ENCODE measurements around the gene FREM2.

The FREM2 gene

GRCh38 chr13:38687246-38688229, 661 bp downstream of the FREM2 start:
- no peak for DNase-seq

DNA sequence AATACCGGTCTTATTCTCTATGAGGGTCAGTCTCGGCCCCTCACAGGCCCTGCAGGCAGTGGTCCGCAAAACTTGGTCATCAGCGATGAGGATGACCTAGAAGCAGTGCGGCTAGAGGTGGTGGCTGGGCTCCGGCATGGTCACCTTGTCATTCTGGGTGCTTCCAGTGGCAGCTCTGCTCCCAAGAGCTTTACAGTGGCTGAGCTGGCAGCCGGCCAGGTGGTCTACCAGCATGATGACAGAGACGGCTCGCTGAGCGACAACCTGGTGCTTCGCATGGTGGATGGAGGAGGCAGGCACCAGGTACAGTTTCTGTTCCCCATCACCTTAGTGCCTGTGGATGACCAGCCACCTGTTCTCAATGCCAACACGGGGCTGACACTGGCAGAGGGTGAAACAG, 1.8 kb downstream of the FREM2 start:
- no peak for DNase-seq

DNA sequence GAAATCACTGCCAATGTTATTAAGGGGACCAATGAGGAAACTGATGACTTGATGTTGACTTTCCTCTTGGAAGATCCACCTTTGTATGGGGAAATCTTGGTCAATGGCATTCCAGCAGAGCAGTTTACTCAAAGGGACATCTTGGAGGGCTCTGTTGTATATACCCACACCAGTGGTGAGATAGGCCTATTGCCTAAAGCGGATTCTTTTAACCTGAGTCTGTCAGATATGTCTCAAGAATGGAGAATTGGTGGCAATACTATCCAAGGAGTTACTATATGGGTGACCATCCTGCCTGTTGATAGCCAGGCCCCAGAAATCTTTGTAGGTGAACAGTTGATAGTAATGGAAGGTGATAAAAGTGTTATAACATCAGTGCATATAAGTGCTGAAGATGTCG, 3.4 kb downstream of the FREM2 start:
- no peak for DNase-seq

- DNase-seq: no peak
Measured at GRCh38 chr13:38693168-38693567, 6.3 kb downstream of the FREM2 start.

GRCh38 chr13:38693641-38694040, 6.8 kb downstream of the FREM2 start:
- DNase-seq: no peak

DNA sequence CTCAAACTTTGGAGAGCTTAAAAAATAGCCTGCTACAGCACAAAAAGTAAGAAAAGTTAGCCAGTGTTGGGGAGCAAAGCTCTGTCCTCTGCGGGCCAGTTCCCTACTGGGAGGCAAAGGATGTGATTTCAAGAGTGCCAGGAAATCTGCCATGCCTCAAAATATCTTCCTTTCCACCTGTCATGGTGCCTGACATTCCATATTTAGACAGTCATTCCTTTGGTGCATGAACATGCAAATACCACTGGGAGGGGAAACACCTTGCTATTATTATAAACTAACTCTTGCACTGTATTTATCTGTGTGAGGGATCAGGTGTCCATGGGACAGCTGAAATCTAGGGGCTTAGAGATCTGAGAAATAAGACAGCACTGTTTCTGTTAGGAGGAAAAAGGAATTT, 10.3 kb downstream of the FREM2 start:
- no peak for DNase-seq

DNA sequence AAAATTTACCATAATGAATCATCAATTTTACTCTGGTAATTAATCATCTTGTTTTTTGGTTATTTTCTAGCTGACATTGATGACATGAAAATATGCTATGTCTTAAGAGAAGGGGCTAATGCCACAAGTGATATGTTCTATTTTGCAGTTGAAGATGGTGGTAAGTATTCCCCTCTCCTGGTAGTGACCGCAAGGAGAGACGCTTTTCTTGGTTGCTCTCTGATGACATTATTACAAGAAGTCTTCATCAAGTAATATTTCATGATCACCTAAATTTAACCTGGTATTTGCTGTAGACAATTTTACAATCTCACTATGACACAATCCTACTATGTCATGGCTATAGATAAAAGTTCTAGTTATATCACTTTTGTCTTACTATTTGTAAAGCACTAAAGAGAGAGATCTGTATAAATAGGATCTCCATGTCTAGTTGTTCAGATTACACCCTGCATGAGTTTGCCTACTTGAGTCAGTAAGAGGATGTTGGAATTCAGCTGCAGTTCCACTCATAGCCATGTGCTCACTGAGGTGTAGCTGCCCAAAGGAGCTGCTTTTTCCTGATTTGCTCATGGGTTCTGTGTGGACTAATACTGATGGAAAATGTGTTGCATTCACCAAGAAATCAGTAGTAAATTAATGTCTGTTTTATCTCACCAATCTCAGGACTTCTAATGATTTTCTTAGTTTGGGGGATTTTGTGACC, 10.9 kb downstream of the FREM2 start:
- DNase-seq: no peak

GRCh38 chr13:38700051-38700450, 13.2 kb downstream of the FREM2 start:
- DNase-seq: no peak

GRCh38 chr13:38702669-38703068, 15.8 kb downstream of the FREM2 start:
- DNase-seq: no peak

- DNase-seq: no peak
Measured at GRCh38 chr13:38703255-38703654, 16.4 kb downstream of the FREM2 start.

GRCh38 chr13:38705365-38705764, 18.5 kb downstream of the FREM2 start:
- DNase-seq: no peak

DNA sequence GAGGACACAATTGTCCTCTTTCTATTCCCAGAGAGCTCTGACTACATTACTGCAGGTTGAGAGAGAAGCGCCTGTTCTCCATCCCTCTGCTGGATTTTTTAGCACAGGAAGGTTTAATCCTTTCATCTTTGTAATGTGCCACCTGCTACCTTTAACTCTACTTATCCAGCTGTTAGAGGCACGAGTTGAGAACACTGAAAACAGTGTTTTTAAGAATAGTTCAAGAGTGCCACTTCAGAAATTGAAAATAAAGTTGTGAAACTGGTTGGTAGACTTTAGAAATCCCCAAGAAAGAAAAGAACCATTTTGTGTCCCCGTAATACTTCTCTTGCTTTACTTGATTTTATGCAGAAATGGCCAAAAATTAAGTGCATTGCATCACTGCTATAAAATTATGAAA, 20.6 kb downstream of the FREM2 start:
- no peak for DNase-seq

- DNase-seq: no peak
Measured at GRCh38 chr13:38713046-38713445, 26.2 kb downstream of the FREM2 start.

- no peak for DNase-seq
Measured at GRCh38 chr13:38718374-38718773, 31.5 kb downstream of the FREM2 start.

DNA sequence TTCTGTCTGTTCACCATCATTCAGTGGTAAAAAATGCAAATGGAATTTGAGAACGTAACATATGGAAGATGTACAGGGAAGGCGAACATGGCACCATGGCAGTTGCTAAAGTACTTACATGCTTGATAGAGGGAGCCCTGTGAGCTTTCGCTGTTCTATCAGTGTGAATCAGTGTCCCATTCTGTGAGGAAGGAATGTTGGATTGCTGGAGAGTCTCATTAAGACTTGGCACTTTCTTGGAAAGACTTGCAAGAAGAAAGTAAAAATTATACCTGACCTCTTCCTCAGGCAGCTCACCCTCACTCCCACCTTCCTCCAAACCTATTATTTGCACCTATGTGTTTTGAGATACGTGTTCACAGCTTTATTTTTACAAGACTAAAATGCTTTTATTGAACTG, 43.5 kb downstream of the FREM2 start:
- no peak for DNase-seq

- no peak for DNase-seq
Measured at GRCh38 chr13:38733146-38733545, 46.3 kb downstream of the FREM2 start.

- DNase-seq: no peak
Measured at GRCh38 chr13:38735665-38736440, 49.0 kb downstream of the FREM2 start.

- DNase-seq: no peak
Measured at GRCh38 chr13:38743466-38743865, 56.6 kb downstream of the FREM2 start.

DNA sequence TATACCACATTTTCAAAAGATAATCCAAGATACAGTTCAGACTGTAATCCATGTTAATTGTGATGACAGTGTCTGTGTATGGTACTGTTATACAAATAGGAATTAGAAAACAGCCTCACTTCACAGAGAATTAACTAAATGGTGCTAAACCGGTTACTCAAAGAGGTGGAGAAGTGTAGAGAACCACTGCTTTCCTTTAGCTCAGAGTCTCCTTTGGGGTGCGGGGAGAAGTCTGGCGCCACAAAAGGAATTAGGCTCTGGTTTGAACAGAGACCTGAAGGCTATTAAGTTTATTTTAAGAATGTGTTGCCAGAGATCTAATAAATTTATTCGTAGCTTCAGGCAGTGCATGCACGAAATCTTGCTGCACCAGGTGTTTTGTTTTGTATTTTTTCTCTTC, 65.8 kb downstream of the FREM2 start:
- no peak for DNase-seq

DNA sequence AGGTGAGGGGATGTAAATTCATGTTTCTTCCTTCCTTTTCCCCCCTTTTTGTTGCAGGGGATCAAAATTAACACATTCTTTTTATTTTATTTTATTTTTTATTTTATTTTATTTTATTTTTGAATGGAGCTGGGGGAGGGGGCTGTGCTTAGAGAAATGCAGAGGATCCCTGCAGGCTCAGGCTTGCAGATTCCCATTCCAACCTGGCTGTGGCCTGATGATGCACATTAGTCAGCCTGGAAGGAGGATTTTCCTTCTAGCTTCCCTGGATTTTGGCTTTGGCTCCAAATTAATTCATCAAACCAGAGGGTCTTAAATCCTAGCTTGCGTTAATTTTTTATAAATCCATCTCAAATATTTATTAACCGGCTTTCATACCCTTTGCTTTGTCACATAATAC, 67.0 kb downstream of the FREM2 start:
- DNase-seq: no peak

DNA sequence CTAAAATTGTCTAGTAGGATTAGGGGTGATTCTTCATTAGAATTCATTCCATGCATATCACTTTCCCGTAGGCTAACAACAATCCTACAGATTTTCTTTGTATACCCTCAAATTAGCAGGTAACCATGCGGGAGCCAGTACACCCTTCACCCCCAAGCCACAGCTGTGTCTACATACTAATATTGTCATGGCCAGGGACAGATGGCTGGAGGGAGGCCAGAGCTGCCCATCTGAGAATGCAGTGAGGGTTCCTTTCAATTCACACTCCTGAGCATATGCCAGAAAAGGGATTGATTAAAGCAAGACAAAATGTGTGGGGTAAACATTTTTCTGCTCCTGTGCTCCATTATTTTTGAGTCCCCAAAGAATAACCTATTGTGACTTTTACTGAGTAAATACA, 68.9 kb downstream of the FREM2 start:
- no peak for DNase-seq

DNA sequence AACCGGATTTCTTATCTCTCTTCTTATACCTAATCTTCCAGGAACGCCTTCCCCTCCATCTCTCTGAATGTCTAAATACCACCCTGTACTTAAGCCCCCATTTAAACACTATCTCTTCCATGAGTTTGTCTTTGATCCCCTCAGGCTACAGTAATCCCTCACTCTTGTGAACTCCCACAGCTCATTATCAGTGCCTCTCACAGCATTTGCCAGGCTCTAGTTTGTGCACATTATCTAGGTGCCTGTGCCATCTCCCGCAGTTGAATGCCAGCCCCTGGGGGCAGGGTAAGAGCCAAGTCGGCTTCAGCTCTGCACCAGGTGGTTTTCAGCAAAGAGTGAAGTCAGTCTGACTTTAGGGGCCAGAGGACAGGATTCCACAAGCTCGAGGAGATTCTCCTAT, 71.4 kb downstream of the FREM2 start:
- no peak for DNase-seq

DNA sequence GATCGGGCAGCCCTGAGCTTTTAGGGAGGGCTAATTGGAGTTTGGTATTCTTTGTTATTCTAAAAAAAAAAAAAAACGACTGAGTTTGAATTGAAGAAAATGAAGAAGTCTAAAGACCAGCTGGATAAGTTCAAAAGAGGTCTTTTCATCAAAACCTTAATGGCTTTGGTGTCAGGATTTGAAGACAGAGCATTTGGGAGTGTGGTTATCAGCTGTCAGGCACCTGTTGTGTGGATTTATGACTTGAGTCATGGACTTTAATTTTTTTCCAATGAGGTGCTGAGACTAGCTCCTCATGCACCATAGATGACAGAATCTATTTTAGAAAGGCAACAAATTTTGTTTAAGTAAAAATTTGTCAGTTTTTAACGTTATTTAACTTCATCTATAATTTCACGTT, 72.5 kb downstream of the FREM2 start:
- no peak for DNase-seq
